ENCODE measurements around the gene BRD4.
A peak's percentile ranks its signal among the peaks of the same experiment; 100 is the strongest.

BRD4 gene

GRCh38 chr19:15289673-15290072 lies 42.7 kb downstream of the BRD4 start:
- DNase-seq (ENCODE audit: low read depth): no peak

GRCh38 chr19:15288146-15288963 lies 44.0 kb downstream of the BRD4 start:
- DNase-seq (ENCODE audit: low read depth): no peak

- no peak for DNase-seq (ENCODE audit: low read depth)
Observed at GRCh38 chr19:15287496-15287895, 44.8 kb downstream of the BRD4 start.

GRCh38 chr19:15286688-15287365 lies 45.5 kb downstream of the BRD4 start:
- DNase-seq (ENCODE audit: low read depth): no peak

GRCh38 chr19:15285896-15286591 lies 46.3 kb downstream of the BRD4 start:
- DNase-seq (ENCODE audit: low read depth): no peak

- no peak for DNase-seq (ENCODE audit: low read depth)
Observed at GRCh38 chr19:15284896-15285295, 47.4 kb downstream of the BRD4 start.

GRCh38 chr19:15284091-15284490 lies 48.2 kb downstream of the BRD4 start:
- DNase-seq (ENCODE audit: low read depth): no peak

- DNase-seq (ENCODE audit: low read depth): peak; percentile 88
Observed at GRCh38 chr19:15283141-15283883, 49.0 kb downstream of the BRD4 start.

GRCh38 chr19:15282311-15282705 lies 50.0 kb downstream of the BRD4 start:
- DNase-seq (ENCODE audit: low read depth): no peak

- peak; percentile 69 for DNase-seq (ENCODE audit: low read depth)
Observed at GRCh38 chr19:15280915-15281683, 51.2 kb downstream of the BRD4 start.

- no peak for DNase-seq (ENCODE audit: low read depth)
Observed at GRCh38 chr19:15280048-15280725, 52.2 kb downstream of the BRD4 start.

GRCh38 chr19:15279326-15279904 lies 52.9 kb downstream of the BRD4 start:
- no peak for DNase-seq (ENCODE audit: low read depth)

GRCh38 chr19:15276620-15277215 lies 55.6 kb downstream of the BRD4 start:
- DNase-seq (ENCODE audit: low read depth): no peak

- no peak for DNase-seq (ENCODE audit: low read depth)
Observed at GRCh38 chr19:15274477-15274876, 57.9 kb downstream of the BRD4 start.

- DNase-seq (ENCODE audit: low read depth): no peak
Observed at GRCh38 chr19:15269806-15270205, 62.5 kb downstream of the BRD4 start.

GRCh38 chr19:15268928-15269253 lies 63.4 kb downstream of the BRD4 start:
- DNase-seq (ENCODE audit: low read depth): no peak

- no peak for DNase-seq (ENCODE audit: low read depth)
Observed at GRCh38 chr19:15268192-15268927, 64.0 kb downstream of the BRD4 start.

GRCh38 chr19:15266683-15267082 lies 65.7 kb downstream of the BRD4 start:
- no peak for DNase-seq (ENCODE audit: low read depth)

- DNase-seq (ENCODE audit: low read depth): peak; percentile 95
Observed at GRCh38 chr19:15265850-15266248, 66.5 kb downstream of the BRD4 start.

Data from stromal cell of bone marrow (primary cell).